HCT116 (cell line): ENCODE measurements around the gene GRIP2. TPM values are rescaled to one million over a fixed set of nuclear protein-coding genes. Genes with fewer than 3 reads are reported as not detected.

Experiments
- ATAC-seq: fragments of 200-7000 bp; cut with Tn5 transposase; 2 replicates; pipeline ENCODE4 v1.9.1; 2020; ENCODE audit warnings: mild to moderate bottlenecking, moderate library complexity
- BruUV-seq: library from RNA; stranded (reverse); fragments of 400-500 nt; replicated peaks from 2 replicates; lab custom pipeline; 2021; lab: Mats Ljungman, UMichigan
- CTCF ChIA-PET: fragments of 300-600 bp; sonication (Branson Sonifier 250); formaldehyde crosslinking; loops from one replicate; lab custom pipeline; 2021; ENCODE audit warnings: antibody characterized with exemption; lab: Charles Lee
- POLR2A ChIA-PET: fragments of 300-600, 350-600 bp; sonication (Branson Sonifier 250); formaldehyde crosslinking; loops from one replicate; lab custom pipeline; 2021; ENCODE audit warnings: antibody characterized with exemption; lab: Charles Lee
- RAD21 ChIA-PET, 2 experiments: fragments of 300-600 bp; sonication (Branson Sonifier 250); formaldehyde crosslinking; loops; one replicate each; lab custom pipeline; 2023; ENCODE audit warnings: low total read pairs in 2 of 2; ENCODE audit not compliant: uncharacterized antibody in 2 of 2, unreplicated experiment in 2 of 2, low non-redundant PET in 1 of 2; lab: Charles Lee
- DNase-seq: peaks from one replicate; pipeline ENCODE4 v3.0.0-alpha.2; 2010; ENCODE audit warnings: low read depth, low spot score
- H2AFZ ChIP-seq: fragments of 200-600 bp; shearing (Covaris generic), sonication (generic); 2 replicates; pipeline ENCODE4 v1.6.1; 2017; ENCODE audit warnings: low read depth, mixed run types, mixed read lengths, antibody characterized with exemption, low read length; ENCODE audit not compliant: poor library complexity, severe bottlenecking
- H3K27ac ChIP-seq: 2 replicates; pipeline ENCODE4 v1.5.1; 2012; ENCODE audit warnings: low read depth, low read length
- H3K27me3 ChIP-seq: fragments of 200-600 bp; sonication (generic); 2 replicates; pipeline ENCODE4 v1.6.1; 2016; ENCODE audit warnings: mixed run types, low read length, mixed read lengths; ENCODE audit not compliant: insufficient read depth
- H3K36me3 ChIP-seq, 2 experiments: fragments of 200-500 bp in 1 of 2; fragments of 200-600 bp in 1 of 2; sonication (Bioruptor generic) in 1 of 2; sonication (generic) in 1 of 2; 2 replicates each; pipeline versions ENCODE4 v1.5.1 to v1.6.1; 2014 to 2016; ENCODE audit warnings: low read length in 2 of 2, inconsistent platforms in 1 of 2, mixed read lengths in 1 of 2, mixed run types in 1 of 2; ENCODE audit not compliant: insufficient read depth in 2 of 2, control insufficient read depth in 1 of 2
- H3K4me1 ChIP-seq, 2 experiments: fragments of 200-600 bp in 1 of 2; sonication (generic) in 1 of 2; 2 replicates each; pipeline versions ENCODE4 v1.5.1 to v1.6.1; 2012 to 2017; ENCODE audit warnings: low read length in 2 of 2, inconsistent platforms in 1 of 2, mild to moderate bottlenecking in 1 of 2, mixed read lengths in 1 of 2, mixed run types in 1 of 2, moderate library complexity in 1 of 2; ENCODE audit not compliant: insufficient read depth in 2 of 2, control insufficient read depth in 1 of 2
- H3K4me2 ChIP-seq: fragments of 200-600 bp; sonication (generic); 2 replicates; pipeline ENCODE4 v1.6.1; 2017; ENCODE audit warnings: mixed run types, low read length, mixed read lengths
- H3K4me3 ChIP-seq, 2 experiments: fragments of 200-600 bp in 1 of 2; sonication (generic) in 1 of 2; replicated peaks in 1 of 2; 2 replicates each; pipeline ENCODE4 v1.5.1; 2011 to 2016; ENCODE audit warnings: low read length in 2 of 2, control low read depth in 1 of 2, low read depth in 1 of 2, mild to moderate bottlenecking in 1 of 2, mixed read lengths in 1 of 2, mixed run types in 1 of 2
- H3K79me2 ChIP-seq: fragments of 200-600 bp; sonication (generic); 2 replicates; pipeline ENCODE4 v1.6.1; 2017; ENCODE audit warnings: mild to moderate bottlenecking, mixed run types, low read length, moderate library complexity, mixed read lengths; ENCODE audit not compliant: insufficient read depth
- H3K9ac ChIP-seq: fragments of 200-600 bp; sonication (generic); 2 replicates; pipeline ENCODE4 v1.6.1; 2016; ENCODE audit warnings: low read length, mixed read lengths
- H3K9me2 ChIP-seq: fragments of 200-600 bp; sonication (generic), shearing (Covaris generic); 2 replicates; pipeline ENCODE4 v1.6.1; 2017; ENCODE audit warnings: mixed run types, mild to moderate bottlenecking, moderate library complexity; ENCODE audit not compliant: insufficient read depth
- H3K9me3 ChIP-seq, 2 experiments: fragments of 200-500 bp in 1 of 2; fragments of 200-600 bp in 1 of 2; sonication (Bioruptor generic) in 1 of 2; sonication (generic) in 1 of 2; 2 replicates each; pipeline ENCODE4 v1.6.1; 2014 to 2017; ENCODE audit warnings: low read length in 2 of 2, mixed read lengths in 2 of 2, inconsistent platforms in 1 of 2, low read depth in 1 of 2, mild to moderate bottlenecking in 1 of 2, mixed run types in 1 of 2, moderate library complexity in 1 of 2; ENCODE audit not compliant: control insufficient read depth in 1 of 2, insufficient read depth in 1 of 2
- H4K20me1 ChIP-seq: fragments of 200-600 bp; sonication (generic), shearing (Covaris generic); 2 replicates; pipeline ENCODE4 v1.6.1; 2017; ENCODE audit warnings: mixed run types, mild to moderate bottlenecking, moderate library complexity; ENCODE audit not compliant: insufficient read depth
- CTCF ChIP-seq, 3 experiments: fragments of 200-600 bp in 1 of 3; sonication (generic) in 1 of 3; IDR thresholded peaks in 2 of 3; conservative IDR thresholded peaks in 1 of 3; 2 replicates each; pipeline ENCODE4 v1.5.1; 2012 to 2017; ENCODE audit warnings: low read depth in 2 of 3, low read length in 2 of 3, antibody characterized with exemption in 1 of 3, borderline replicate concordance in 1 of 3, control low read depth in 1 of 3, mild to moderate bottlenecking in 1 of 3, mixed read lengths in 1 of 3, mixed run types in 1 of 3, moderate library complexity in 1 of 3; ENCODE audit not compliant: insufficient read depth in 1 of 3
- REST ChIP-seq: IDR thresholded peaks from 2 replicates; pipeline ENCODE4 v1.6.1; 2012; ENCODE audit warnings: low read depth
- intact Hi-C: fragments of 100-400 bp; cut with micrococcal nuclease; formaldehyde crosslinking; loops from 2 replicates; pipeline ENCODE4 v1.10.0; 2022
- total RNA-seq: library from RNA; stranded (reverse); gene quantifications from one replicate; pipeline ENCODE4 v1.2.1, GENCODE V29; 2021; ENCODE audit not compliant: unreplicated experiment

Gene GRIP2
- total RNA-seq, 1 experiment from 2014 or later = 0.34 TPM

GRCh38 chr3:14549256-14549919 lies 9.2 kb upstream of the GRIP2 start:
- peak overlapping the region; percentile 28; the same call in 1 of the 2 replicates for H3K4me2 ChIP-seq
- H3K36me3 ChIP-seq = no peaks in the 10 kb centered on the region
- no peaks in the 10 kb centered on the region for H3K79me2 ChIP-seq
- H3K27me3 ChIP-seq = no peaks in the 10 kb centered on the region
- H4K20me1 ChIP-seq = no peaks in the 10 kb centered on the region
- H3K9me3 ChIP-seq = no peaks in the 10 kb centered on the region
- RAD21 ChIA-PET = interaction anchor here in 1 of 2 experiments (0.5 kb wide), 1 partner anchor 309 kb away, joined by 3 read pairs; no protein-coding TSS in a partner anchor
- POLR2A ChIA-PET = interaction anchor here (1.1 kb wide), 1 partner anchor 9 kb away, joined by 3 read pairs; the partner anchor contains the start of gene GRIP2
- H3K9ac ChIP-seq = no peak overlapping the region
- no peak overlapping the region for H2AFZ ChIP-seq
- peaks cover 0 to 13% of the 10 kb centered on the region in 2 experiments; a peak in 2 of 4 replicates for H3K4me1 ChIP-seq
- DNase-seq (peak; percentile 15), ATAC-seq (peak; percentile 58)
- H3K4me3 ChIP-seq = no peak overlapping the region
- BruUV-seq = no TSS peak
- TF ChIP-seq REST = no peak
- TF ChIP-seq CTCF (IDR thresholded peaks at IDR 0.05 in 2 of 3, conservative IDR thresholded peaks at IDR 0.05 in 1 of 3; ENCODE audit: borderline replicate concordance in 1 of 3, insufficient read depth in 1 of 3, low read depth in 2 of 3, low read length in 2 of 3) = peak; percentile 49 to 57 (median 54); a peak in 5 of 6 replicates
- intact Hi-C loops = loop anchor here (2.0 kb wide), 1 partner anchor 347 kb away; no protein-coding TSS in a partner anchor
- CTCF ChIA-PET = interaction anchor here (0.8 to 2.3 kb wide), 13 partner anchors 10 to 653 kb away, joined by 3 to 17 read pairs (median 3); partner anchors contain the start of gene GRIP2
- no peaks in the 10 kb centered on the region for H3K9me2 ChIP-seq
- H3K27ac ChIP-seq = no peak overlapping the region
